Activated CD4-positive, CD25-positive, alpha-beta regulatory T cell treated with anti-CD3 and anti-CD28 coated beads, Interleukin-2, amount 50 U/mL, for 72 hours (primary cell): Measurements from ENCODE around the gene RXFP4.

Experiments used
- DNase-seq: peaks from one replicate; pipeline ENCODE4 v3.0.0; 2021

The RXFP4 gene

GRCh38 chr1:155931332-155932038 lies 10.0 kb upstream of the RXFP4 start:
- DNase-seq = no peak

- no peak for DNase-seq
Measured at GRCh38 chr1:155932081-155932480, 9.4 kb upstream of the RXFP4 start.

GRCh38 chr1:155932487-155932886 lies 9.0 kb upstream of the RXFP4 start:
- DNase-seq = no peak

- DNase-seq = no peak
Measured at GRCh38 chr1:155933591-155934096, 7.8 kb upstream of the RXFP4 start.

- DNase-seq = peak; percentile 89
Measured at GRCh38 chr1:155934097-155934935, 7.1 kb upstream of the RXFP4 start, which contains the start of gene KHDC4. TSS of gene KHDC4 (minus strand) at chr1:155934413. CDS start at chr1:155934373, 40 bp downstream.

GRCh38 chr1:155934936-155935590 lies 6.4 kb upstream of the RXFP4 start:
- no peak for DNase-seq

- peak; percentile 1 for DNase-seq
Measured at GRCh38 chr1:155938220-155938627, 3.2 kb upstream of the RXFP4 start.

- no peak for DNase-seq
Measured at GRCh38 chr1:155940482-155940992, 901 bp upstream of the RXFP4 start.

- no peak for DNase-seq
Measured at GRCh38 chr1:155941845-155942531, 550 bp downstream of the RXFP4 start.

- DNase-seq = no peak
Measured at GRCh38 chr1:155942578-155943141, 1.2 kb downstream of the RXFP4 start.

- no peak for DNase-seq
Measured at GRCh38 chr1:155944444-155944799, 3.0 kb downstream of the RXFP4 start.

GRCh38 chr1:155946633-155947219 lies 5.3 kb downstream of the RXFP4 start:
- no peak for DNase-seq

- DNase-seq = no peak
Measured at GRCh38 chr1:155947292-155947691, 5.9 kb downstream of the RXFP4 start.

GRCh38 chr1:155947741-155948140 lies 6.3 kb downstream of the RXFP4 start:
- DNase-seq = no peak

GRCh38 chr1:155950829-155951228 lies 9.4 kb downstream of the RXFP4 start:
- no peak for DNase-seq

GRCh38 chr1:155951753-155952504 lies 10.5 kb downstream of the RXFP4 start:
- no peak for DNase-seq

- no peak for DNase-seq
Measured at GRCh38 chr1:155952505-155952890, 11.1 kb downstream of the RXFP4 start.

GRCh38 chr1:155954645-155955044 lies 13.2 kb downstream of the RXFP4 start:
- no peak for DNase-seq

- no peak for DNase-seq
Measured at GRCh38 chr1:155957411-155957915, 16.0 kb downstream of the RXFP4 start.

- no peak for DNase-seq
Measured at GRCh38 chr1:155960081-155960745, 18.8 kb downstream of the RXFP4 start.
